HepG2 (cell line): ENCODE measurements around the gene TARS3. TPM values are rescaled to one million over a fixed set of nuclear protein-coding genes. Genes with fewer than 3 reads are reported as not detected.

Source experiments
- ATF7-NPFF ChIP-seq: sonication (generic); formaldehyde crosslinking; IDR thresholded peaks from 2 replicates; pipeline ENCODE4 v1.8.1; 2023; ENCODE audit warnings: mild to moderate bottlenecking, low read depth, missing genetic modification reagents, moderate library complexity
- ATM ChIP-seq: fragments of 450-650 bp; IDR thresholded peaks from 2 replicates; pipeline ENCODE4 v1.7.1; 2017; ENCODE audit warnings: mild to moderate bottlenecking, borderline replicate concordance
- CCDC6 ChIP-seq: sonication (generic); formaldehyde crosslinking; IDR thresholded peaks from 2 replicates; pipeline ENCODE4 v1.8.1; 2022; ENCODE audit warnings: mild to moderate bottlenecking, missing genetic modification reagents, moderate library complexity
- MEF2D ChIP-seq: sonication (generic); formaldehyde crosslinking; IDR thresholded peaks from 2 replicates; pipeline ENCODE4 v1.5.1; 2020; ENCODE audit warnings: mild to moderate bottlenecking, missing genetic modification reagents
- PAX8 ChIP-seq: sonication (generic); formaldehyde crosslinking; IDR thresholded peaks from 2 replicates; pipeline ENCODE4 v1.8.0; 2022; ENCODE audit warnings: mild to moderate bottlenecking, missing genetic modification reagents, borderline replicate concordance
- RELA ChIP-seq: sonication (generic); formaldehyde crosslinking; IDR thresholded peaks from 2 replicates; pipeline ENCODE4 v1.4.0; 2020; ENCODE audit warnings: missing genetic modification reagents
- SUZ12 ChIP-seq: fragments of 150-350 bp; IDR thresholded peaks from 2 replicates; pipeline ENCODE4 v1.6.1; 2014; ENCODE audit warnings: low read depth, low read length
- TCF7 ChIP-seq: sonication (generic); IDR thresholded peaks from 2 replicates; pipeline ENCODE4 v1.6.1; 2016; ENCODE audit warnings: antibody characterized with exemption, low read depth
- TCF7L2 ChIP-seq: IDR thresholded peaks from 2 replicates; pipeline ENCODE4 v1.6.1; 2011; ENCODE audit warnings: mild to moderate bottlenecking, low read depth, low read length, moderate library complexity
- ZBTB42 ChIP-seq: sonication (generic); formaldehyde crosslinking; IDR thresholded peaks from 2 replicates; pipeline ENCODE4 v1.5.0; 2020; ENCODE audit warnings: mild to moderate bottlenecking, missing genetic modification reagents
- ZNF333 ChIP-seq: sonication (generic); formaldehyde crosslinking; IDR thresholded peaks from 2 replicates; pipeline ENCODE4 v1.4.0; 2020; ENCODE audit warnings: mild to moderate bottlenecking, missing genetic modification reagents, borderline replicate concordance
- ZNF530 ChIP-seq: sonication (generic); formaldehyde crosslinking; IDR thresholded peaks from 2 replicates; pipeline ENCODE4 v1.5.0; 2020; ENCODE audit warnings: low read depth, mild to moderate bottlenecking, missing genetic modification reagents
- ZNF558 ChIP-seq: sonication (generic); formaldehyde crosslinking; IDR thresholded peaks from 2 replicates; pipeline ENCODE4 v1.9.0; 2022; ENCODE audit warnings: mild to moderate bottlenecking, missing genetic modification reagents, borderline replicate concordance
- polyA plus RNA-seq, 8 experiments: library from polyadenylated mRNA; depleted of rRNA in 3 of 8; stranded (reverse) in 7 of 8; unstranded in 1 of 8; fragments of >200 nt; fragmentation: Illumina TruSeq in 4 of 8; extraction: Trizol in 4 of 8; gene quantifications; 2 replicates each; pipeline versions ENCODE4 v1.2.1 to v1.2.3, GENCODE V29; 2011 to 2016; ENCODE audit warnings: low read depth in 4 of 8, missing spikeins in 1 of 8, mixed read lengths in 1 of 8; ENCODE audit not compliant: insufficient read depth in 1 of 8
- total RNA-seq, 5 experiments: library from RNA; depleted of rRNA; stranded (reverse); fragments of >200 nt; fragmentation: Illumina TruSeq; extraction: Trizol; gene quantifications; 2 replicates each; pipeline ENCODE4 v1.2.3, GENCODE V29; 2016; ENCODE audit warnings: low read depth in 1 of 5
- TF ChIP-seq, protein P1 (sequence below): sonication (generic); formaldehyde crosslinking; IDR thresholded peaks from 2 replicates; pipeline ENCODE4 v1.4.0; 2020; ENCODE audit warnings: missing genetic modification reagents
- TF ChIP-seq, protein P2 (sequence below): sonication (generic); formaldehyde crosslinking; IDR thresholded peaks from 2 replicates; pipeline ENCODE4 v1.9.0; 2021; ENCODE audit warnings: missing genetic modification reagents, borderline replicate concordance
- TF ChIP-seq, protein P3 (sequence below): sonication (generic); formaldehyde crosslinking; IDR thresholded peaks from 2 replicates; pipeline ENCODE4 v1.4.0; 2020; ENCODE audit warnings: missing genetic modification reagents, mild to moderate bottlenecking, borderline replicate concordance
- TF ChIP-seq, protein P4 (sequence below): sonication (generic); formaldehyde crosslinking; IDR thresholded peaks from 2 replicates; pipeline ENCODE4 v1.4.0; 2020; ENCODE audit warnings: missing genetic modification reagents

TARS3 gene
- total and polyA plus RNA-seq, 2 of the 13 experiments (the other 11 are each of a cell fraction or from before 2014, with no cell fraction given) = 4.1 to 11.7 TPM

DNA sequence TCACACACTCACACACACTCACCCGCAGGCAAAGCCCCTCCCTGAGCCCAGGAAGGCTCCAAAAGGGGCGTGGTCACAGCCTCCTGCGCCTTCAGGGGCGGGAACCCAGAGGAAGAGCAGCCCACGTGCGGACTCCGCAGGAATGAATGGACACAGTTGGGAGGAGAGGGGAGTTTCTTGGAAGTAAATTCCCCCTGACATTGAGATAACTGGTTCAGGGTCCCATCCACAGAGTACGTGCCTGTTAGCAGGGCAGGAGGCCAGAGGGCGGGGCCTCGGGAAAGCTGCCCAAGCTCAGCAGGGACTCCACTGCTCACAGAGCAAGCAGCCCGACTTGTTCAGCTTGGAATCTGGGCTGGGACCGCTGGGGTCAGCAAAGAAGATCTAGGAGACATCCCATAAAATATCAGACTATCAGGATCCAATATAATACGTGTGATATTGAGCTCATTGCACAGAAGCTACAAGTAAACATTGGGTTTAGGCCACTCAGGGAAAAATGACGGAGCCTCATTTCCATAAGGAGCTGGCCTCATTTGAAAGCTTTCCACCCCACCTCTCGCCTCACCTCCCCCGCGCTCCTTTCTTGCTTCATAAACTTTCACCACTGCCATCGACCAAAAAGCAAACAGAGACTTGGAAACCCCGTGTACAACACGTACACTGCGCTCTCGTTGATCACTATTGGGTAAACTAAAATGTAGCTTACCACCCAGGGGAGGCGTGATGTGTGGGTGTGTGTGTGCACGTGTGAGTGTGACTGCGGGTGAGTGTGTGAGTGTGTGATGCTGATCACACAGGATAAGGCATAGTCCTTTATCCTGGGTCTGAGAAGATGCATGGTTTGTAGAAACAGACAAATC, 108.1 kb downstream of the TARS3 start (continued):
- TF ChIP-seq, protein P1, sequence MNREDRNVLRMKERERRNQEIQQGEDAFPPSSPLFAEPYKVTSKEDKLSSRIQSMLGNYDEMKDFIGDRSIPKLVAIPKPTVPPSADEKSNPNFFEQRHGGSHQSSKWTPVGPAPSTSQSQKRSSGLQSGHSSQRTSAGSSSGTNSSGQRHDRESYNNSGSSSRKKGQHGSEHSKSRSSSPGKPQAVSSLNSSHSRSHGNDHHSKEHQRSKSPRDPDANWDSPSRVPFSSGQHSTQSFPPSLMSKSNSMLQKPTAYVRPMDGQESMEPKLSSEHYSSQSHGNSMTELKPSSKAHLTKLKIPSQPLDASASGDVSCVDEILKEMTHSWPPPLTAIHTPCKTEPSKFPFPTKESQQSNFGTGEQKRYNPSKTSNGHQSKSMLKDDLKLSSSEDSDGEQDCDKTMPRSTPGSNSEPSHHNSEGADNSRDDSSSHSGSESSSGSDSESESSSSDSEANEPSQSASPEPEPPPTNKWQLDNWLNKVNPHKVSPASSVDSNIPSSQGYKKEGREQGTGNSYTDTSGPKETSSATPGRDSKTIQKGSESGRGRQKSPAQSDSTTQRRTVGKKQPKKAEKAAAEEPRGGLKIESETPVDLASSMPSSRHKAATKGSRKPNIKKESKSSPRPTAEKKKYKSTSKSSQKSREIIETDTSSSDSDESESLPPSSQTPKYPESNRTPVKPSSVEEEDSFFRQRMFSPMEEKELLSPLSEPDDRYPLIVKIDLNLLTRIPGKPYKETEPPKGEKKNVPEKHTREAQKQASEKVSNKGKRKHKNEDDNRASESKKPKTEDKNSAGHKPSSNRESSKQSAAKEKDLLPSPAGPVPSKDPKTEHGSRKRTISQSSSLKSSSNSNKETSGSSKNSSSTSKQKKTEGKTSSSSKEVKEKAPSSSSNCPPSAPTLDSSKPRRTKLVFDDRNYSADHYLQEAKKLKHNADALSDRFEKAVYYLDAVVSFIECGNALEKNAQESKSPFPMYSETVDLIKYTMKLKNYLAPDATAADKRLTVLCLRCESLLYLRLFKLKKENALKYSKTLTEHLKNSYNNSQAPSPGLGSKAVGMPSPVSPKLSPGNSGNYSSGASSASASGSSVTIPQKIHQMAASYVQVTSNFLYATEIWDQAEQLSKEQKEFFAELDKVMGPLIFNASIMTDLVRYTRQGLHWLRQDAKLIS (CRISPR knock-in tag) = no peak
- 0 out of 2 replicates have a peak, but pooled peaks have one; percentile 58 for TF ChIP-seq ZNF333
- TF ChIP-seq, protein P2, sequence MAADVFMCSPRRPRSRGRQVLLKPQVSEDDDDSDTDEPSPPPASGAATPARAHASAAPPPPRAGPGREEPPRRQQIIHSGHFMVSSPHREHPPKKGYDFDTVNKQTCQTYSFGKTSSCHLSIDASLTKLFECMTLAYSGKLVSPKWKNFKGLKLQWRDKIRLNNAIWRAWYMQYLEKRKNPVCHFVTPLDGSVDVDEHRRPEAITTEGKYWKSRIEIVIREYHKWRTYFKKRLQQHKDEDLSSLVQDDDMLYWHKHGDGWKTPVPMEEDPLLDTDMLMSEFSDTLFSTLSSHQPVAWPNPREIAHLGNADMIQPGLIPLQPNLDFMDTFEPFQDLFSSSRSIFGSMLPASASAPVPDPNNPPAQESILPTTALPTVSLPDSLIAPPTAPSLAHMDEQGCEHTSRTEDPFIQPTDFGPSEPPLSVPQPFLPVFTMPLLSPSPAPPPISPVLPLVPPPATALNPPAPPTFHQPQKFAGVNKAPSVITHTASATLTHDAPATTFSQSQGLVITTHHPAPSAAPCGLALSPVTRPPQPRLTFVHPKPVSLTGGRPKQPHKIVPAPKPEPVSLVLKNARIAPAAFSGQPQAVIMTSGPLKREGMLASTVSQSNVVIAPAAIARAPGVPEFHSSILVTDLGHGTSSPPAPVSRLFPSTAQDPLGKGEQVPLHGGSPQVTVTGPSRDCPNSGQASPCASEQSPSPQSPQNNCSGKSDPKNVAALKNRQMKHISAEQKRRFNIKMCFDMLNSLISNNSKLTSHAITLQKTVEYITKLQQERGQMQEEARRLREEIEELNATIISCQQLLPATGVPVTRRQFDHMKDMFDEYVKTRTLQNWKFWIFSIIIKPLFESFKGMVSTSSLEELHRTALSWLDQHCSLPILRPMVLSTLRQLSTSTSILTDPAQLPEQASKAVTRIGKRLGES (CRISPR knock-in tag) = no peak
- TF ChIP-seq ATM = no peak
- no peak for TF ChIP-seq ZNF530 (CRISPR knock-in tag)
- TF ChIP-seq MEF2D = peak; percentile 64; the same call in 1 of the 2 replicates
- no peak for TF ChIP-seq ZNF558 (CRISPR knock-in tag)
- peak; percentile 27; the same call in 1 of the 2 replicates for TF ChIP-seq ATF7-NPFF (CRISPR knock-in tag)
- TF ChIP-seq TCF7L2 = no peak
- 0 out of 2 replicates have a peak, but pooled peaks have one; percentile 56 for TF ChIP-seq CCDC6 (CRISPR knock-in tag)
- TF ChIP-seq PAX8 = no peak
- TF ChIP-seq ZBTB42 (CRISPR knock-in tag) = no peak
- TF ChIP-seq RELA (CRISPR knock-in tag) = no peak
- TF ChIP-seq SUZ12 = no peak
- TF ChIP-seq TCF7 = 0 out of 2 replicates have a peak, but pooled peaks have one; percentile 21
- TF ChIP-seq, protein P3, sequence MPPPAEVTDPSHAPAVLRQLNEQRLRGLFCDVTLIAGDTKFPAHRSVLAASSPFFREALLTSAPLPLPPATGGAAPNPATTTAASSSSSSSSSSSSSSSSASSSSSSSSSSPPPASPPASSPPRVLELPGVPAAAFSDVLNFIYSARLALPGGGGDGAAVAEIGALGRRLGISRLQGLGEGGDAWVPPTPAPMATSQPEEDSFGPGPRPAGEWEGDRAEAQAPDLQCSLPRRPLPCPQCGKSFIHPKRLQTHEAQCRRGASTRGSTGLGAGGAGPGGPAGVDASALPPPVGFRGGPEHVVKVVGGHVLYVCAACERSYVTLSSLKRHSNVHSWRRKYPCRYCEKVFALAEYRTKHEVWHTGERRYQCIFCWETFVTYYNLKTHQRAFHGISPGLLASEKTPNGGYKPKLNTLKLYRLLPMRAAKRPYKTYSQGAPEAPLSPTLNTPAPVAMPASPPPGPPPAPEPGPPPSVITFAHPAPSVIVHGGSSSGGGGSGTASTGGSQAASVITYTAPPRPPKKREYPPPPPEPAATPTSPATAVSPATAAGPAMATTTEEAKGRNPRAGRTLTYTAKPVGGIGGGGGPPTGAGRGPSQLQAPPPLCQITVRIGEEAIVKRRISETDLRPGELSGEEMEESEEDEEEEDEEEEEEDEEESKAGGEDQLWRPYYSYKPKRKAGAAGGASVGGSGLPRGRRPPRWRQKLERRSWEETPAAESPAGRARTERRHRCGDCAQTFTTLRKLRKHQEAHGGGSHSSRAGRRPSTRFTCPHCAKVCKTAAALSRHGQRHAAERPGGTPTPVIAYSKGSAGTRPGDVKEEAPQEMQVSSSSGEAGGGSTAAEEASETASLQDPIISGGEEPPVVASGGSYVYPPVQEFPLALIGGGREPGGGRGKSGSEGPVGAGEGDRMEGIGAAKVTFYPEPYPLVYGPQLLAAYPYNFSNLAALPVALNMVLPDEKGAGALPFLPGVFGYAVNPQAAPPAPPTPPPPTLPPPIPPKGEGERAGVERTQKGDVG (CRISPR knock-in tag) = no peak
- TF ChIP-seq, protein P4, sequence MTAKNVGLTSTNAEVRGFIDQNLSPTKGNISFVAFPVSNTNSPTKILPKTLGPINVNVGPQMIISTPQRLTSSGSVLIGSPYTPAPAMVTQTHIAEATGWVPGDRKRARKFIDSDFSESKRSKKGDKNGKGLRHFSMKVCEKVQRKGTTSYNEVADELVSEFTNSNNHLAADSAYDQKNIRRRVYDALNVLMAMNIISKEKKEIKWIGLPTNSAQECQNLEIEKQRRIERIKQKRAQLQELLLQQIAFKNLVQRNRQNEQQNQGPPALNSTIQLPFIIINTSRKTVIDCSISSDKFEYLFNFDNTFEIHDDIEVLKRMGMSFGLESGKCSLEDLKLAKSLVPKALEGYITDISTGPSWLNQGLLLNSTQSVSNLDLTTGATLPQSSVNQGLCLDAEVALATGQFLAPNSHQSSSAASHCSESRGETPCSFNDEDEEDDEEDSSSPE (CRISPR knock-in tag) = peak; percentile 92
